ENCODE data around the gene TRAF3.

TRAF3 gene

DNA sequence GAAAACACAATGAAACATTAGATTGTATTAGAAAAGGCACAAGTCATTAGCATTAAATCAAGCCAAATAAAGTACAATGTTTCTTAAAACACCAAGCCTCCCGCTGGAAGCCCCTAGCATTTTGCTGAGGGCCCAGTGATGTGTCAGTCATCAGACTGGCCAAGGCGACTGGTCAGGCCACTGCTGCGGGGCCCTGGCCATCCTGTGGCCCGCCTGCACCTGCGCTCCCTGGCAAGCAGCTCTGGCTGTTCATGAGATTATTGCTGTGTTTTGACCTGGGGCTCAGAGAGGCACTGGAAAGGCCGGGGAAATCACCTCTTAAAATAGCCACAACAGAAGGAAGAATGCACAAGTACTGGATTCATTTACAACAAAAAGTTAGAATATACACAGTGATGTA, 121.0 kb downstream of the TRAF3 start:
- H3K79me2 ChIP-seq (ENCODE audit: insufficient read depth, low read length) = no peaks in the 10 kb centered on the region
- TF ChIP-seq, protein P1, sequence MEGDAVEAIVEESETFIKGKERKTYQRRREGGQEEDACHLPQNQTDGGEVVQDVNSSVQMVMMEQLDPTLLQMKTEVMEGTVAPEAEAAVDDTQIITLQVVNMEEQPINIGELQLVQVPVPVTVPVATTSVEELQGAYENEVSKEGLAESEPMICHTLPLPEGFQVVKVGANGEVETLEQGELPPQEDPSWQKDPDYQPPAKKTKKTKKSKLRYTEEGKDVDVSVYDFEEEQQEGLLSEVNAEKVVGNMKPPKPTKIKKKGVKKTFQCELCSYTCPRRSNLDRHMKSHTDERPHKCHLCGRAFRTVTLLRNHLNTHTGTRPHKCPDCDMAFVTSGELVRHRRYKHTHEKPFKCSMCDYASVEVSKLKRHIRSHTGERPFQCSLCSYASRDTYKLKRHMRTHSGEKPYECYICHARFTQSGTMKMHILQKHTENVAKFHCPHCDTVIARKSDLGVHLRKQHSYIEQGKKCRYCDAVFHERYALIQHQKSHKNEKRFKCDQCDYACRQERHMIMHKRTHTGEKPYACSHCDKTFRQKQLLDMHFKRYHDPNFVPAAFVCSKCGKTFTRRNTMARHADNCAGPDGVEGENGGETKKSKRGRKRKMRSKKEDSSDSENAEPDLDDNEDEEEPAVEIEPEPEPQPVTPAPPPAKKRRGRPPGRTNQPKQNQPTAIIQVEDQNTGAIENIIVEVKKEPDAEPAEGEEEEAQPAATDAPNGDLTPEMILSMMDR (IDR thresholded peaks at IDR 0.05; ENCODE audit: borderline replicate concordance, extremely low read depth, low read length, poor library complexity, severe bottlenecking) = no peak
- no peak for TF ChIP-seq EZH2 (IDR thresholded peaks at IDR 0.05; ENCODE audit: borderline replicate concordance, low read depth, low read length, severe bottlenecking)
- no peak overlapping the region for H3K9ac ChIP-seq (ENCODE audit: low read depth, low read length)
- no peak for DNase-seq
- H2AFZ ChIP-seq (ENCODE audit: low read depth, low read length) = no peak overlapping the region
- no peaks in the 10 kb centered on the region for H4K20me1 ChIP-seq (ENCODE audit: insufficient read depth, low read length)
- H3K4me1 ChIP-seq (ENCODE audit: insufficient read depth, low read length) = no peaks in the 10 kb centered on the region
- H3K36me3 ChIP-seq (ENCODE audit: insufficient read depth, low read length) = peaks cover 69% of the 10 kb centered on the region
- H3K4me2 ChIP-seq (ENCODE audit: insufficient read depth, low read length) = no peak overlapping the region
- no peaks in the 10 kb centered on the region for H3K27me3 ChIP-seq (ENCODE audit: insufficient read depth, low read length, poor library complexity)
- no peaks in the 10 kb centered on the region for H3K9me3 ChIP-seq (ENCODE audit: insufficient read depth, low read length, severe bottlenecking)
- no peak overlapping the region for H3K27ac ChIP-seq (ENCODE audit: low read length)
- no peak overlapping the region for H3K4me3 ChIP-seq (ENCODE audit: low read depth in 1 of 2, low read length in 2 of 2)
- no peak for ATAC-seq (ENCODE audit: insufficient read depth, low read depth)

DNA sequence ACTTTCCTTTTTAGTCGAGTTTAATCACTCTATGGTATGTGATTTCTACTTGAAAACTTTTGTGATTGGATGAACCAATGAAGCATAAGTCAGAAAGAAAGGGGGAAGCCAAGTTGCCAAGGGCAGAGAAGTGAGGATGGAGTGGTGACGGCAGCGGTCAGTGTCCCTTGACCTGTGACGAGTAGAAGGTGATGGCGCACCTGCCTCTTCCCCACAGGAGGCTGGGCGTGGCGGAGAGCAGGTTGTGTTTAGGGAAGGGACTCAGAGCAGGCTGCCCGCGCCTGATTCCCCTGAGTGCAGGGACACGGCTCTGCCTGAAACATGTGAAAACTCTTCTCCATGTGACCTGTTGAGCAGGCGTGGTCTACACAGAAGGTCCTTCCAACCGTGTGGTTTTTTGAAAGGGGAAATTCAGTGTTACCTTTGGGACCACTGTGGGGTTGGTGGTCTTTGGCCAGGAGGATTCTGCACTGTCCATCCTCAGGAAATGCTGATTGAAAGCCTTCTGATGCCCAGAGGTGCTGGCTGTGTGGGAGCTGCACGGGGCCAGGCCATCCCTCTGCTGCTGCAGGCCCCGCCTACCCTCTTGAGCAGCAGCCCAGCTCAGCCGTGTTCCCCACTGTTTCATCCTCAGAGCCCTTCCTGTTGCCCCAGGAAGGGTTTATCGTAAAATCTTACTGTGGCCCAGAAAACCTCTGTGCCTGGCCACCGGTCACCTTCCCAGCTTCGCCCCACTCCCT, 121.7 kb downstream of the TRAF3 start:
- Histone ChIP-seq H3K79me2 (ENCODE audit: insufficient read depth, low read length) (no peaks in the 10 kb centered on the region), H3K9ac (ENCODE audit: low read depth, low read length) (no peak overlapping the region), H3K4me2 (ENCODE audit: insufficient read depth, low read length) (no peak overlapping the region), H2AFZ (ENCODE audit: low read depth, low read length) (no peak overlapping the region), H3K36me3 (ENCODE audit: insufficient read depth, low read length) (peaks cover 72% of the 10 kb centered on the region), H3K4me1 (ENCODE audit: insufficient read depth, low read length) (no peaks in the 10 kb centered on the region), H3K9me3 (ENCODE audit: insufficient read depth, low read length, severe bottlenecking) (no peaks in the 10 kb centered on the region), H3K27ac (ENCODE audit: low read length) (no peak overlapping the region), H3K4me3 (ENCODE audit: low read depth in 1 of 2, low read length in 2 of 2) (no peak overlapping the region), H4K20me1 (ENCODE audit: insufficient read depth, low read length) (no peaks in the 10 kb centered on the region), H3K27me3 (ENCODE audit: insufficient read depth, low read length, poor library complexity) (no peaks in the 10 kb centered on the region)
- TF ChIP-seq, protein P1 (IDR thresholded peaks at IDR 0.05; ENCODE audit: borderline replicate concordance, extremely low read depth, low read length, poor library complexity, severe bottlenecking) = no peak
- no peak for TF ChIP-seq EZH2 (IDR thresholded peaks at IDR 0.05; ENCODE audit: borderline replicate concordance, low read depth, low read length, severe bottlenecking)
- DNase-seq = no peak
- ATAC-seq (ENCODE audit: insufficient read depth, low read depth) = no peak

DNA sequence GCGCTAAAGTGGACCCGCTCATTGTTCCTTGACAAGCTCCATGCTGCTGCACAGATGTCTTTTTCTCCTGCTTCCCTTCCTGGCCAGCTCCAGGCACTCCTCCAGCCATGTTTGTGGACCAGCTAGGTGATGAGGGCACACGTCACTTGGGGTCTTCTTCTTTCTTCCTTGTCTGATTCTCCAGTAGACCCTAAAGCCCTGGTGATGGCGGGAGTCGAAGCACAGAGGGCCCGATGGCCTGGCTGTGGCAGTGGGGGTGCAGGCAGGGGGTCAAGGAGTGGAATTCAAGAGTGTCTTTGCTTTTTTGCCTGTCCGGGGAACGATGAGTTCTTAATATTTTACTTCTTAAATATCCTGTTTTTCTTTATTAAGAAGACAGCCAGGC, 122.3 kb downstream of the TRAF3 start:
- no peak for ATAC-seq (ENCODE audit: insufficient read depth, low read depth)
- TF ChIP-seq EZH2 (IDR thresholded peaks at IDR 0.05; ENCODE audit: borderline replicate concordance, low read depth, low read length, severe bottlenecking) = no peak
- TF ChIP-seq, protein P1 (IDR thresholded peaks at IDR 0.05; ENCODE audit: borderline replicate concordance, extremely low read depth, low read length, poor library complexity, severe bottlenecking) = no peak
- Histone ChIP-seq H3K79me2 (ENCODE audit: insufficient read depth, low read length) (no peaks in the 10 kb centered on the region), H3K4me2 (ENCODE audit: insufficient read depth, low read length) (no peak overlapping the region), H3K9ac (ENCODE audit: low read depth, low read length) (no peak overlapping the region), H3K9me3 (ENCODE audit: insufficient read depth, low read length, severe bottlenecking) (no peaks in the 10 kb centered on the region), H4K20me1 (ENCODE audit: insufficient read depth, low read length) (no peaks in the 10 kb centered on the region), H2AFZ (ENCODE audit: low read depth, low read length) (no peak overlapping the region), H3K4me1 (ENCODE audit: insufficient read depth, low read length) (no peaks in the 10 kb centered on the region), H3K4me3 (ENCODE audit: low read depth in 1 of 2, low read length in 2 of 2) (no peak overlapping the region), H3K27ac (ENCODE audit: low read length) (no peak overlapping the region), H3K36me3 (ENCODE audit: insufficient read depth, low read length) (peaks cover 72% of the 10 kb centered on the region), H3K27me3 (ENCODE audit: insufficient read depth, low read length, poor library complexity) (no peaks in the 10 kb centered on the region)
- DNase-seq = no peak

Data from DND-41 (cell line).